Measurements from ENCODE around the gene CERT1.
"Not testable (repeated sequence)": the region's sequence is repeated elsewhere in the genome, so short reads cannot be mapped to it uniquely, and the experiment has no call there.

The CERT1 gene

DNA sequence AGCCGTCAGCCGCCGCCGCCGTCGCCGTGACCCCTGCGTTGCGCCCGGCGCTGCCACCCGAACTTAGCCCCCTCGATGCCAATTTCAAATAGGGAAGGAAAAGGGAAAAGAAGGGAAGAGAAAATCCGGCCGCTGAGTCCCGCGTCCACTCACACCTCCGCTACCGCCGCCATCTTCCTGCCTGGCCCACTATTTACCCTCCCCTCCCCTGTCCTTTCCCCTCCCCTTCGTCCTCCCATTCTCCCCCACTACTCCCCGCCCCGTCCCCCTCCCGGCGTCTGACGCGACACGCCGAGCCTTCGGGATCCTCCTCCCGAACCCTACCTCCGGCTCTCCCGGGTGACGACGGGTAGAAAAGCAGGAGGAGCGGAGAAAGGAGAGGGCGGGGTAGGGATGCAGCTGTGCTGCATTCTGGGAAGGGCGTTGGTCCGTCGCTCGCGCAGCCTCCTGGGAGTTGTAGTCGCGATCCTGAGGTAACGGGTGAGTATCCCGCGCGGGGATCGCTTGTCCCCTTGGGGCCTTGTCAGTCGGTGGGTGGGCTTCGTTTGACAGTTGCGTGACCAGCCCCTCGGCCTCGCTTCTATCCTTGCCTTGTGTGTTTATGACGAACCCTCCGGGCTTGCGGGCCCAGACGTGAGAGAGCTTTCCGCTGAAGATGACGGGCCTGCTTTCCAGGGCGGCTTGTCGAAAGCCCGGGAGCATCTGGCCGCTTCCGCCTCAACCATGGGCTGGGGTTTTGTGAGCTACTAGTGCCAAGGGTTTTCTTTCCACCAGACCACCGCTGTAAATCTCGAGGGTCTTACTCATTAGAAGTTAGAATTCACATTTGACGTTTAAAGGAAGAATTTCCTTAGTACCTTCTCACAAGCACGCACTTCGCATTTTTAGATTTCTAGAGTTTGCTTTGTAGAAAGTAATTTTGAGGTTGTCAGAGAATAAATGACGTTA, at the start of gene CERT1, which contains the start of gene POLK:
CERT1 (minus strand) TSS at position 195 of the 948 bp plus-strand sequence. CDS start 422 bp downstream, outside the sequence.
POLK (plus strand) TSS at position 457 of the 948 bp plus-strand sequence.
- TF ChIP-seq, protein P1, sequence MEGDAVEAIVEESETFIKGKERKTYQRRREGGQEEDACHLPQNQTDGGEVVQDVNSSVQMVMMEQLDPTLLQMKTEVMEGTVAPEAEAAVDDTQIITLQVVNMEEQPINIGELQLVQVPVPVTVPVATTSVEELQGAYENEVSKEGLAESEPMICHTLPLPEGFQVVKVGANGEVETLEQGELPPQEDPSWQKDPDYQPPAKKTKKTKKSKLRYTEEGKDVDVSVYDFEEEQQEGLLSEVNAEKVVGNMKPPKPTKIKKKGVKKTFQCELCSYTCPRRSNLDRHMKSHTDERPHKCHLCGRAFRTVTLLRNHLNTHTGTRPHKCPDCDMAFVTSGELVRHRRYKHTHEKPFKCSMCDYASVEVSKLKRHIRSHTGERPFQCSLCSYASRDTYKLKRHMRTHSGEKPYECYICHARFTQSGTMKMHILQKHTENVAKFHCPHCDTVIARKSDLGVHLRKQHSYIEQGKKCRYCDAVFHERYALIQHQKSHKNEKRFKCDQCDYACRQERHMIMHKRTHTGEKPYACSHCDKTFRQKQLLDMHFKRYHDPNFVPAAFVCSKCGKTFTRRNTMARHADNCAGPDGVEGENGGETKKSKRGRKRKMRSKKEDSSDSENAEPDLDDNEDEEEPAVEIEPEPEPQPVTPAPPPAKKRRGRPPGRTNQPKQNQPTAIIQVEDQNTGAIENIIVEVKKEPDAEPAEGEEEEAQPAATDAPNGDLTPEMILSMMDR (conservative IDR thresholded peaks at IDR 0.05): no peak
- TF ChIP-seq ZFX (IDR thresholded peaks at IDR 0.05): peak; percentile 92
- H3K27ac ChIP-seq: peak within 1 kb of the TSS; percentile 90

GRCh38 chr5:75560655-75561054, 49.2 kb upstream of the CERT1 start:
- not testable (repeated sequence) for H3K27ac ChIP-seq

- H3K27ac ChIP-seq: no peak overlapping the region
- TF ChIP-seq ZFX (IDR thresholded peaks at IDR 0.05): no peak
- TF ChIP-seq, protein P1 (conservative IDR thresholded peaks at IDR 0.05): no peak
These were observed 47.7 kb upstream of the CERT1 start for GRCh38 chr5:75558981-75559632.

GRCh38 chr5:75558221-75558620, 46.8 kb upstream of the CERT1 start:
- TF ChIP-seq, protein P1 (conservative IDR thresholded peaks at IDR 0.05): no peak
- TF ChIP-seq ZFX (IDR thresholded peaks at IDR 0.05): no peak
- no peak overlapping the region for H3K27ac ChIP-seq

DNA sequence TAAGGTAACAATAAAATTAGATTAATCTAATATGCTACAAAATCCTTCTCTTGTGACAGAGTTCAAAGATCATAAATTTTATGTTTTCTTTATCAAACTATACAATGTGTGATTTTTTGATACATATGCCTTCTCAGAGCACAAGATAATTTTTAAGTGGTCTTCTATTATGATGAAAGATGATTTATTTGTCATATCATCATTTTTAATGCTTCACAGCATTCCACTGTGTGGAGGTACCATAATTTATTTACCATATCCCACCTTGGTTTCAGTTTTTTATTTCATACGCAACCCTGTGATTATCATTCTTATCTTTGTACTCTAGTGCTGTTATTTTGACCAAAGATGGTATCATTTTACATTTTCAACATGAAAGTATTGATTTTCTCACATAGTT, 41.9 kb upstream of the CERT1 start:
- H3K27ac ChIP-seq: no peak overlapping the region
- TF ChIP-seq, protein P1 (conservative IDR thresholded peaks at IDR 0.05): no peak

DNA sequence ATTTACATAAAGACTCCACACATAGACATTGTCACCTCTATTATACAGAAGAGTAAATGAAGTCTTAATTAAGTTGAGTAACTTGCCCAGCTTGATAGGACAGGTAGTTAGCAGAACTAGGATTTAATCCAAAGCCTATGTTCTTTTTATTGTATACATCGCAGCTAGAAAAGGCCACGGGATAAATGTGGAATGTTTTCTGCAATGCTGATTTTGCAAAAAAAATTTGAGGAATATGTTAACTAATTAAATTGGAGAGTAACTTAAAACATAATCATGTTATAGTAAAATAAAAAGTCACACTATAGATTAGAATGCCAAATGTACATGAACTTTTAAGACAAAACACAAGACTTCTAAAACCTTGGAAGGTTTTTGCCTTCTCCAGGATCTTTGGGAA, 41.3 kb upstream of the CERT1 start:
- no peak for TF ChIP-seq ZFX (IDR thresholded peaks at IDR 0.05)
- TF ChIP-seq, protein P1 (conservative IDR thresholded peaks at IDR 0.05): no peak
- no peak overlapping the region for H3K27ac ChIP-seq

- TF ChIP-seq, protein P1 (conservative IDR thresholded peaks at IDR 0.05): no peak
- no peak for TF ChIP-seq ZFX (IDR thresholded peaks at IDR 0.05)
These were observed 40.0 kb upstream of the CERT1 start for GRCh38 chr5:75551471-75551870.

More at GRCh38 chr5:75551471-75551870, 40.0 kb upstream of the CERT1 start:
- no peak overlapping the region for H3K27ac ChIP-seq
